ENCODE measurements around the gene PRUNE2. TPM values are rescaled to one million over a fixed set of nuclear protein-coding genes. Genes with fewer than 3 reads are reported as not detected.

PRUNE2 gene
- total and polyA plus RNA-seq, 2 experiments from 2014 or later: 0.46 to 4.1 TPM

DNA sequence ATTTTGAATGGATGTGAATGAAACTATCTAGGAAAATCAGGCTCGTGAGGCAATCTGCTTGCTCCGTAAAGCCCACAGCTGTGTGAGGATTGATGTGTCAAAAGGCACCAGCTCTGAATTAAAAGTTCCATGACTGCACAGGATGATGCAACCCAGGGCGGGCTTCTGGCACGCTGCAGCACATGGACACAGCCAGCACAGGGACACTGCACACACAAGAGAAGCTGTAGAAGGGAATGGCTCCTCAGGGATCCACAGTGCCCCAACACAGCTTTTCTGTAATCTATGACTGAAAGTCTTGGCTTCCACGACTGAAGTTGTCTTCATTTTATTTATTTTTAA lies 295.9 kb downstream of the PRUNE2 start:
- H3K9me3 ChIP-seq (ENCODE audit: low read depth): no peaks in the 10 kb centered on the region
- H3K27ac ChIP-seq: peak overlapping the region; percentile 69
- H3K36me3 ChIP-seq (replicated peaks; ENCODE audit: insufficient read depth, low read depth): no peaks in the 10 kb centered on the region
- no peaks in the 10 kb centered on the region for H3K27me3 ChIP-seq
- TF ChIP-seq EZH2phosphoT487 (IDR thresholded peaks at IDR 0.05; ENCODE audit: low read depth, severe bottlenecking, unreplicated experiment) (no peak), EZH2 (IDR thresholded peaks at IDR 0.05; ENCODE audit: borderline replicate concordance) (no peak)
- TF ChIP-seq, protein P1, sequence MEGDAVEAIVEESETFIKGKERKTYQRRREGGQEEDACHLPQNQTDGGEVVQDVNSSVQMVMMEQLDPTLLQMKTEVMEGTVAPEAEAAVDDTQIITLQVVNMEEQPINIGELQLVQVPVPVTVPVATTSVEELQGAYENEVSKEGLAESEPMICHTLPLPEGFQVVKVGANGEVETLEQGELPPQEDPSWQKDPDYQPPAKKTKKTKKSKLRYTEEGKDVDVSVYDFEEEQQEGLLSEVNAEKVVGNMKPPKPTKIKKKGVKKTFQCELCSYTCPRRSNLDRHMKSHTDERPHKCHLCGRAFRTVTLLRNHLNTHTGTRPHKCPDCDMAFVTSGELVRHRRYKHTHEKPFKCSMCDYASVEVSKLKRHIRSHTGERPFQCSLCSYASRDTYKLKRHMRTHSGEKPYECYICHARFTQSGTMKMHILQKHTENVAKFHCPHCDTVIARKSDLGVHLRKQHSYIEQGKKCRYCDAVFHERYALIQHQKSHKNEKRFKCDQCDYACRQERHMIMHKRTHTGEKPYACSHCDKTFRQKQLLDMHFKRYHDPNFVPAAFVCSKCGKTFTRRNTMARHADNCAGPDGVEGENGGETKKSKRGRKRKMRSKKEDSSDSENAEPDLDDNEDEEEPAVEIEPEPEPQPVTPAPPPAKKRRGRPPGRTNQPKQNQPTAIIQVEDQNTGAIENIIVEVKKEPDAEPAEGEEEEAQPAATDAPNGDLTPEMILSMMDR (IDR thresholded peaks at IDR 0.05; ENCODE audit: poor library complexity): no peak
- H3K4me2 ChIP-seq: peak overlapping the region; percentile 39
- no peak overlapping the region for H3K4me3 ChIP-seq
- no peaks in the 10 kb centered on the region for H3K9me2 ChIP-seq (replicated peaks; ENCODE audit: insufficient read depth)
- DNase-seq (ENCODE audit: low spot score): peak; percentile 69
- H4K20me1 ChIP-seq (ENCODE audit: insufficient read depth, poor library complexity, severe bottlenecking): no peaks in the 10 kb centered on the region
- H3K79me2 ChIP-seq: no peaks in the 10 kb centered on the region
- 55% methylated on average over 5 of the region's 5 CpGs for WGBS (ENCODE audit: low lambda C conversion rate, missing lambda C conversion rate)
- H2AFZ ChIP-seq: no peak overlapping the region
- H3K4me1 ChIP-seq (ENCODE audit: insufficient read depth): peaks cover 38% of the 10 kb centered on the region

DNA sequence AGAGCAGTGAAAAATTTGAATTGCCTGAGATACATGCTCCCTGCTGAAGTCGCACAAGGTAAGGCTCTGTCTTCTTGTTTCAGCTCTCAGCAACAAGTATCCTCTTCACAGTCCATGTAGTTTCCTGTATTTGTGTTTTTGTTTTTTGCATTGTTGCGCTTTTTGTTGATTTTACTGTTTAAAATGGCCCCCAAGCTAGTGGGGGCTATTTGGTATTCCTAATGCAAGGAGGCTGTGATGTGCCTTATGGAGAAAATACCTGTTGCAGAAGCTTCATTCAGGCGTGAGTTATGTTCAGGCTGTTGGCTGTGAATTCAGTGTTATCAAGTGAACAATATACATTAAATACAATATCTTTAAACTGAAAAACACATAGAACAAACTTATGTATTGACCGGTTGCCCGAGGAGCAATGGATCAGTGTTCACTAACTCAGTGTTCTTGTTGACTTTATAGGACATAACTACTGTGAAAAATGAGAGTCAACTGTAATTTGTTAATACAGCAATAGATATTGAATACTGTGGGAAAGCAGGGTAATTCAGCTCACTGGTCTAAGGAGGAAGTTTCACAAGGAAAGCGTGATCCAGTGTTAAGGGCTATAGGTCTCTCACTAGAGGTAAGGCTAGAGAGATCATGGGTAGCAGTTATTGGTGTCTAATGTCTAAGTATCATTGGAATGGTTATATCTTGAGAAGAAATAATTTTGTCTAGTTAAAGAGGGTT lies 296.5 kb downstream of the PRUNE2 start:
- H3K9me2 ChIP-seq (replicated peaks; ENCODE audit: insufficient read depth): no peaks in the 10 kb centered on the region
- peak overlapping the region; percentile 27 for H3K27ac ChIP-seq
- TF ChIP-seq EZH2phosphoT487 (IDR thresholded peaks at IDR 0.05; ENCODE audit: low read depth, severe bottlenecking, unreplicated experiment) (no peak), EZH2 (IDR thresholded peaks at IDR 0.05; ENCODE audit: borderline replicate concordance) (no peak)
- TF ChIP-seq, protein P1 (IDR thresholded peaks at IDR 0.05; ENCODE audit: poor library complexity): no peak
- no peak overlapping the region for H3K4me3 ChIP-seq
- H2AFZ ChIP-seq: no peak overlapping the region
- WGBS (ENCODE audit: low lambda C conversion rate, missing lambda C conversion rate): 96% methylated on average over 6 of the region's 6 CpGs
- DNase-seq (ENCODE audit: low spot score): no peak
- H4K20me1 ChIP-seq (ENCODE audit: insufficient read depth, poor library complexity, severe bottlenecking): no peaks in the 10 kb centered on the region
- no peaks in the 10 kb centered on the region for H3K36me3 ChIP-seq (replicated peaks; ENCODE audit: insufficient read depth, low read depth)
- H3K9me3 ChIP-seq (ENCODE audit: low read depth): no peaks in the 10 kb centered on the region
- no peaks in the 10 kb centered on the region for H3K27me3 ChIP-seq
- no peaks in the 10 kb centered on the region for H3K79me2 ChIP-seq
- peak overlapping the region; percentile 39 for H3K4me2 ChIP-seq
- H3K4me1 ChIP-seq (ENCODE audit: insufficient read depth): peaks cover 35% of the 10 kb centered on the region

DNA sequence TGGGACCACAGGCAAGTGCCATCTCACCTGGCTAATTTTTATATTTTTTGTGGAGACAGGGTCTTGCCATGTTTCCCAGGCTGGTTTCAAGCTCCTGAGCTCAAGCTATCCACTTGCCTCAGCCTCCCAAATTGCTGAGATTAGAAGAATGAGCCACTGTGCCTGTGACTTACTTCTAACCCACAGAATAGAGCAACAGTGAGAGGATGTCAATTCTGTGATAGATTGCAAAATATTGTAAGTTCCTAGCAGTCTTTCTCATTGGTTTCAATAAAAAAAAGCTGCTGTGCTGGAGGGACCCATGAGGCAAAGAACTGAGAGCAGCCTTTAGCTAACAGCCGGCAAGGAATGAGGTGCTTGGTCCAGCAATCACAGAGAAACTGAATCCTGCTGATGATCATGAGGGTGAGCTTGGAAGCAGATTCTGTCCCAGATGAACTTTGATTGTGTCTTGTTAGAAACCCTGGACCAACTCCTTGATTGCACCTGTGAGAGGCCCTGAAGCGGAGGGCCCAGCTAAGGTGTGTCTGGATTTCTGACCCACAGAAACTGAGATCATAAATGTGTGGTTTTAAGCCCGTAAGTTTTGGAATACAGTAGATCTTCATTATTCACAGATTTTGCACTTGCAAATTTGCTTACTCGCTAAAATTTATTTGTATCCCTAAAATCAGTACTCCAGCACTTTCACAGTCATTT lies 297.2 kb downstream of the PRUNE2 start:
- Histone ChIP-seq H3K36me3 (replicated peaks; ENCODE audit: insufficient read depth, low read depth) (no peaks in the 10 kb centered on the region), H3K9me3 (ENCODE audit: low read depth) (no peaks in the 10 kb centered on the region), H2AFZ (no peak overlapping the region), H3K27ac (peak overlapping the region; percentile 27), H4K20me1 (ENCODE audit: insufficient read depth, poor library complexity, severe bottlenecking) (no peaks in the 10 kb centered on the region), H3K9me2 (replicated peaks; ENCODE audit: insufficient read depth) (no peaks in the 10 kb centered on the region), H3K79me2 (no peaks in the 10 kb centered on the region), H3K27me3 (no peaks in the 10 kb centered on the region), H3K4me2 (peak overlapping the region; percentile 39), H3K4me1 (ENCODE audit: insufficient read depth) (peaks cover 28% of the 10 kb centered on the region), H3K4me3 (no peak overlapping the region)
- TF ChIP-seq EZH2phosphoT487 (IDR thresholded peaks at IDR 0.05; ENCODE audit: low read depth, severe bottlenecking, unreplicated experiment): no peak
- TF ChIP-seq, protein P1 (IDR thresholded peaks at IDR 0.05; ENCODE audit: poor library complexity): no peak
- TF ChIP-seq EZH2 (IDR thresholded peaks at IDR 0.05; ENCODE audit: borderline replicate concordance): no peak
- WGBS (ENCODE audit: low lambda C conversion rate, missing lambda C conversion rate): 84% methylated on average over 4 of the region's 4 CpGs
- DNase-seq (ENCODE audit: low spot score): no peak

All from hepatocyte (in vitro differentiated cells).